GM12874 (cell line): ENCODE results near the gene DDX17.

Source experiments
- CTCF ChIP-seq: IDR thresholded peaks from 2 replicates; pipeline ENCODE4 v1.5.1; 2011; ENCODE audit warnings: low read depth, mild to moderate bottlenecking, control low read depth, low read length, moderate library complexity; ENCODE audit not compliant: insufficient read depth

DDX17 gene

GRCh38 chr22:38441620-38442287, 64.4 kb downstream of the DDX17 start:
- TF ChIP-seq CTCF = no peak

GRCh38 chr22:38440747-38441350, 65.3 kb downstream of the DDX17 start:
- no peak for TF ChIP-seq CTCF

- TF ChIP-seq CTCF = no peak
These were observed 68.7 kb downstream of the DDX17 start for GRCh38 chr22:38437416-38437815.

GRCh38 chr22:38436629-38437395, 69.3 kb downstream of the DDX17 start:
- TF ChIP-seq CTCF = no peak

GRCh38 chr22:38435965-38436364, 70.1 kb downstream of the DDX17 start:
- no peak for TF ChIP-seq CTCF

GRCh38 chr22:38435010-38435409, 71.1 kb downstream of the DDX17 start:
- TF ChIP-seq CTCF = no peak

GRCh38 chr22:38433871-38434270, 72.2 kb downstream of the DDX17 start:
- TF ChIP-seq CTCF = no peak
